Measurements from ENCODE around the gene AADACL3.
"Not testable (repeated sequence)": the region's sequence is repeated elsewhere in the genome, so short reads cannot be mapped to it uniquely, and the experiment has no call there.

AADACL3 gene, protein sequence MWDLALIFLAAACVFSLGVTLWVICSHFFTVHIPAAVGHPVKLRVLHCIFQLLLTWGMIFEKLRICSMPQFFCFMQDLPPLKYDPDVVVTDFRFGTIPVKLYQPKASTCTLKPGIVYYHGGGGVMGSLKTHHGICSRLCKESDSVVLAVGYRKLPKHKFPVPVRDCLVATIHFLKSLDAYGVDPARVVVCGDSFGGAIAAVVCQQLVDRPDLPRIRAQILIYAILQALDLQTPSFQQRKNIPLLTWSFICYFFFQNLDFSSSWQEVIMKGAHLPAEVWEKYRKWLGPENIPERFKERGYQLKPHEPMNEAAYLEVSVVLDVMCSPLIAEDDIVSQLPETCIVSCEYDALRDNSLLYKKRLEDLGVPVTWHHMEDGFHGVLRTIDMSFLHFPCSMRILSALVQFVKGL

DNA sequence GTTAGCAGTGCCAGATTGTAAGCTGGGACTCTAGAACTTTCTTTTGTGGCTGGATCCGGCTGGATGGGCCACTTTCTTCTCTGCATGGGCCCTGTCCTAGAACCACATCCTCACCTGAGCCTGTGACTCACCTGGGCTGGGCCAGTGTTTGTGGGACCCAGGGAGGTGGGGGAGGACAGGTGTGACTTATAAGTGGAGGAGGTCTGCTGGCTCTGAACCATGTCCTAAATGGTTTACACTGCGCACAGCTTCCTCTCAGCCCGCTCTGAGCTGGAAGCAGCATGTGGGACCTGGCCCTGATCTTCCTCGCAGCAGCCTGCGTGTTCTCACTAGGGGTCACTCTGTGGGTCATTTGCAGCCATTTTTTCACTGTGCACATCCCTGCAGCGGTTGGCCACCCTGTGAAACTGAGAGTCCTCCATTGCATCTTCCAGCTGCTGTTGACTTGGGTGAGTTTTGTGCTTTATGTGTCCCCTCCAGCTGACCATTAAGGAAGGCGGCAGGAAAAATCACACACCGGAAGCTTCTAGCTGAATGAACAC lies at the start of gene AADACL3:
Gene AADACL3, plus strand, starts transcription at position 215 of the 542 bp plus-strand sequence. Its CDS starts 67 bp downstream, at position 282.
- in situ Hi-C loops (cut with HindIII; ENCODE audit: low sequenced_read_pairs): no loop called here

DNA sequence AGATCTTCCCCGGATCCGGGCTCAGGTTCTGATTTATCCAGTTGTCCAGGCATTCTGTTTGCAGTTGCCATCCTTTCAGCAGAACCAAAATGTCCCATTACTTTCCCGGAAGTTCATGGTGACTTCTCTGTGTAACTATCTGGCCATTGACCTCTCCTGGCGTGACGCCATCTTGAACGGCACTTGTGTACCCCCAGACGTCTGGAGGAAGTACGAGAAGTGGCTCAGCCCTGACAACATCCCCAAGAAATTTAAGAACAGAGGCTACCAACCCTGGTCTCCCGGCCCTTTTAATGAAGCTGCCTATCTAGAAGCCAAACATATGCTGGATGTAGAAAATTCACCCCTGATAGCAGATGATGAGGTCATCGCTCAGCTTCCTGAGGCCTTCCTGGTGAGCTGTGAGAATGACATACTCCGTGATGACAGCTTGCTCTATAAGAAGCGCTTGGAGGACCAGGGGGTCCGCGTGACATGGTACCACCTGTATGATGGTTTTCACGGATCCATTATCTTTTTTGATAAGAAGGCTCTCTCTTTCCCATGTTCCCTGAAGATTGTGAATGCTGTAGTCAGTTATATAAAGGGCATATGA lies 49.7 kb upstream of the AADACL3 start:
- in situ Hi-C loops (cut with HindIII; ENCODE audit: low sequenced_read_pairs): no loop called here

DNA sequence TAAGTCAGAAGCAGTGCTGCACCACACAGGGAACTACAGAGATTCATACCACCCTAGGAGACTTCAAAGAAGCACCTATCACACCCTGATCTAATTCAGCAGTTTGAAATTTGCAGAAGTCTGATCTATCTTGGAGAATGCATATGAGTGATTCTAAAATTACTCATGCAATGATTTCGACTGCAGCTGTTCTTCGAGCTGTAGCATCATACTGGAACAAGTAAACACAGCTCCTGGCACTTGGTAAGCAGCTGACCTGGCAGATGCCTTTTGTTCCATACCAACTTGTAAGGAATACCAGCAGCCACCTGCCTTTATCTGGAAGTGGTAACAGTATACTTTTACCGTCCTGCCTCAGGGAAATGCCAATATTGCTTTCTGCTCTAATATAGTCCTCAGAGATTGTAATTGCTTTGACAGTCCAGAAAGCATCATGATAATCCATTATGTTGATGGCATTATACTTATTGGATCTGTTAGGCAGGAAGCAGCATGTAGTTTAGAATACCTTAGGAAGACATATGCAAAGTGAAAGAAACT lies 46.3 kb upstream of the AADACL3 start:
- in situ Hi-C loops (cut with HindIII; ENCODE audit: low sequenced_read_pairs): no loop called here

DNA sequence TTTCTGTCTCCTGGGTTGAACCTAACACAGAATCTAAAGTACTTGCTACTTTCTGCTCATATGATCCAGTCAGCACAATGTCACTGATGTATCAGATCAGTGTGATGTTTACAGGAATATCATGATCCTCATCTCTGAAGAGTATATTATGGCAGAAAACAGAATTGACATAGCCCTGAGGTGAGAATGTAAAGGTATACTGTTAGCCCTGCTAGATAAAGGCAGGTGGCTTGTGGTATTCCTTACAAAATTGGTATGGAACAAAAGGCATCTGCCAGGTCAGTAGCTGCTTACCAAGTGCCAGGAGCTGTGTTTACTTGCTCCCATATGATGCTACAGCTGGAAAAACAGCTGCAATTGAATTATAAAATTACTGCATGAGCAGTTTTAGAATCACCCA lies 41.6 kb upstream of the AADACL3 start:
- in situ Hi-C loops (cut with HindIII; ENCODE audit: low sequenced_read_pairs): no loop called here

DNA sequence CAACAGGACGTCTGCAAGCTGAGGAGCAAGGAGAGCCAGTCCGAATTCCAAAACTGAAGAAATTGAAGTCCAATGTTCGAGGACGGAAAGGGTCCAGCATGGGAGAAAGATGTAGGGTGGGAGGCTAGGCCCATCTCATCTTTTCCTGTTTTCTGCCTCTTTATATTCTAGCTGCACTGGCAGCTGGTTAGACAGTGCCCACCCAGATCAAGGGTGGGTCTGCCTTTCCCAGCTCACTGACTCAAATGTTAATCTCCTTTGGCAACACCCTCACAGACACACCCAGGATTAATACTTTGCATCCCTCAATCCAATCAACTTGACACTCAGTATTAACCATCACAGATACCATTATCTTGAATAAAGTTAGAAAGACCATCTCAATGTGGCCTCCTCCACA lies 39.8 kb upstream of the AADACL3 start:
- in situ Hi-C loops (cut with HindIII; ENCODE audit: low sequenced_read_pairs): not testable (repeated sequence)

DNA sequence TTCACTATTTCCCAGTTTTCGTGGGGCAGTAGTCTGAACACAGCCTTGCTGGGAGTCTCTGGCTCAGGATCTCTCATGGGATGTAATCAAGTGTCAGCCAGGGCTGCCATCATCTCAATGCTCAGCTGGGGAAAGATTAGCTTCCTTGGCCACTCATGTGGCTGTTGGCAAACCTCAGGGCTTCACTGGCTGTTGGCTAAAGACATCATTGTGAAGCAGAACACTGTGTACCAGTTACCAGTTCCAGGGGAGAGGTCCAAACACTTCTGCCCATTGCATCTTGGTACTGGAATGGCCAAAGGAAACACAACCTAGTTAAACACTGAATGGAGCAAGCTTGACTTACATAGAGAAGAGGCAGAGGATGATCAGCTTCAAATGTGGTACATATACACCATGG lies 38.3 kb upstream of the AADACL3 start:
- in situ Hi-C loops (cut with HindIII; ENCODE audit: low sequenced_read_pairs): no loop called here

DNA sequence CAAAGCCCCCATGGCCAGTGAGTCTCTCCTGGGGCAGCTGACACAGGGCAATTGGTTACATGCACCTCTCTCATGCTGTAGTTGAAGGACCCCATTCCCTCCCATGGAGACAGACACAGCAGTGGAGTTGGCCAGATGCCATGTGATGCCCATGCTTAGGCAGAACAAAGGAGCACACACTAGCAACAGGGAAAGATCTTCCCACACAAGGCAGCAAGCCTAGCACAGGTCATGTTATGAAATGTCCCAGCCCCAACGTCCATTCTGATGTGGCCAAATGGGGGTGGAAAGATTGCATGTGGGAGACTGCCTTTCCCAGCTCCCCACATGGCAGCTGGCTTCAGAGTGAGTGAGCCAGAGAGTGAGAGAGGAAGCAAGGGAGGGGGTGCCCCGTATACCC lies 37.6 kb upstream of the AADACL3 start:
- in situ Hi-C loops (cut with HindIII; ENCODE audit: low sequenced_read_pairs): no loop called here

DNA sequence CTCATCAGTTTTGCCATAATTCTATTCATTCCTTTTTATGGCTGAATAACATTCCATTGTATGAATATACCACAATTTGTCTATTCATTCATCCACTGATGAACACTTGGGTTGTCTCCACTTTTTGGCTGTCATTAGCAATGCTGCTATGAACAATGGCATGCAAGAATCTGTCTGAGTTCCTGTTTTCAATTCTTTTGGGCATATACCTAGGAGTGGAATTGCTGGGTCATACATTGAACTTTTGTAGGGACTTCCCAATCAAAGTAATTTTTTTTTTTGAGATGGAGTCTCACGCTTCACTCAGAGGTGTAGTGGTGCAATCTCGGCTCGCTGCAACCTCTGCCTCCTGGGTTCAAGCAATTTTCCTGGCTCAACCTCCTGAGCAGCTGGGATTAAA lies 37.1 kb upstream of the AADACL3 start:
- in situ Hi-C loops (cut with HindIII; ENCODE audit: low sequenced_read_pairs): no loop called here

DNA sequence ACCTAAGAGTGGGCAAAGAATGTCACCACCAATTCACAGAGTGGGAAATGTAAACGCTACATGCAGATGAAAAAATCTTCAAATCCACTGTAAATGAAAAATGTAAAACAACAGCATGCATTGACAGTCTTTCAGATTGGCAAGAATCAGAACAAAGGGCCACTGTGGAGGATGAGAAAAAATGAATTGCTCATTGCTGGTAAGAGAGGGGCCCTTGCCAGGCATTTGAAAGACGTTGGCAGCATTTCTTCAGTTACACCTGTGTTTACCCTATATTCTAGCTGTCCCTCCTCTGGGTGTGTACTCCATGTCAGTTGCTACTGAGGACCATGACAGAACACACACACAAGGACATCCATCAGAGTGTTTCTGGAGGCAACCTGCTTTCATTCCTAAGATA lies 25.8 kb upstream of the AADACL3 start:
- in situ Hi-C loops (cut with HindIII; ENCODE audit: low sequenced_read_pairs): no loop called here

DNA sequence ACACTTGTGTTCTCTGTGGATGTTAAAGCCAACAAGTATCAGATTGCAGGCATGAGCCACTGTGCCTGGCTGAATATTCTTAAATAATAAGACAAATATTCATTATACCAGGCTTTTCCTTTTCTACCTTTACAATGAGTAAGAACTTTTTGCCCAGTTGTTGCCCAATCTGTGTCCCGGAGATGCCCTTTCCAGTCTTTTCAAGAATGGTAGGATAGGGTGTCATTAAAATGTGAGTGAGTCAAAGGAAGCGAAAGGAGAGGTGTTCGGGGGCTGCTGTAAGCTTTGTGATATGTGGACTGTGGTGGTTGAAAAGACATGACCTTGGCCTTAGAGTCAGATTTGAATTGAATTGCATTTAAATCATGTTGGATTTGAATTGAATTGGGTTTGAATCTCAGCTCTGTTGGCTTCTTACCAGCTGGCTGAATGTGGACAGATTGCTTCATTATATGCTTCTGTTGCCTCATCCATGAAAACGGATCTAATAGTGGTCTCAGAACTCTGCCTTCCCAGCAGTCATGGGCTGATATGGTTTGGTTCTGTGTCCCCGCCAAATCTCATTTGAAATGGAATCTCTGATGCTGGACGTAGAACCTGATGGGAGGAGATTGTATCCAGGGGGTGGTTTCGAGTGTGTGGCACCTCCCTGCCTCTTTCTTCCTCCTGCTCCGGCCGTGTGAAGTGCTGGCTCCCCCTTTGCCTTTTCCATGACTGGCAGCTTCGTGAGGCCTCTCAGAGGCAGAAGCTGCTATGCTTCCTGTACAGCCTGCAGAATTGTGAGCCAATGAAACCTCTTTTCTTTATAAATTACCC lies 22.7 kb upstream of the AADACL3 start:
- in situ Hi-C loops (cut with HindIII; ENCODE audit: low sequenced_read_pairs): no loop called here

DNA sequence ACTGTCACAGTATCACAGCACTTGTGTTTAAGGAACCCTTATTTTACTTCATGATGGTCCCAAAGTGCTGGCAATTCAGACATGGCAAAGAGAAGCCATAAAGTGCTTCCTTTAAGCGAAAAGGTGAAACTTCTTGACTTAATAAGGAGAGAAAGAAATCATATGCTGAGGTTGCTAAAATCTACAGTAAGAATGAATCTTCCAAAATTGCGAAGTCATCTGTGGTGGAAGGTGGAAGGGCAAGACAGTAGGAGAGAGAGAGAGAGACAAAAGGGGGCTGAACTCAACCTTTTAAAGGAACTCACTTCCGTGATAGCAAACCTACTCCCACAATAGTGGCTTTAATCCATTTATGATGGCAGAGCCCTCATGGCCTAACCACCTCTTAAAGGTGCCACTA lies 19.3 kb upstream of the AADACL3 start:
- in situ Hi-C loops (cut with HindIII; ENCODE audit: low sequenced_read_pairs): no loop called here

DNA sequence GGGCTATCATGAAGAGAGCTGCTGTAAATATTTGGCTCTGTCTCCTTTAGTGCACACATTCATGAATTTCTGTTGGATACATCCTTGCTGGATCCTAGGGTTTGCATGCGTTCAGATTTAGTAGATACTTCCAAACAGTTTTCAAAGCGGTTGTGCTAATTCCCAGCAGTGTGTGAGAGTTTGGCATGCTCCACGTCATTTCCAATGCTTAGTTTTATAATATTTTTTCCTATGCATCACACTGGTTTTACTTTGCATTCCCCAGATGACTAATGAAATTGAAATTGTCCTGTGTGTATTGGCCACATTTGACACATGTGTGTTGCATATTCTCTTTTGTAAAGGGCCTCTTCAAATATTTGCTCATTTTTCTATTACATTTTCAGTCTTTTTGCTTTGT lies 18.5 kb upstream of the AADACL3 start:
- in situ Hi-C loops (cut with HindIII; ENCODE audit: low sequenced_read_pairs): no loop called here

DNA sequence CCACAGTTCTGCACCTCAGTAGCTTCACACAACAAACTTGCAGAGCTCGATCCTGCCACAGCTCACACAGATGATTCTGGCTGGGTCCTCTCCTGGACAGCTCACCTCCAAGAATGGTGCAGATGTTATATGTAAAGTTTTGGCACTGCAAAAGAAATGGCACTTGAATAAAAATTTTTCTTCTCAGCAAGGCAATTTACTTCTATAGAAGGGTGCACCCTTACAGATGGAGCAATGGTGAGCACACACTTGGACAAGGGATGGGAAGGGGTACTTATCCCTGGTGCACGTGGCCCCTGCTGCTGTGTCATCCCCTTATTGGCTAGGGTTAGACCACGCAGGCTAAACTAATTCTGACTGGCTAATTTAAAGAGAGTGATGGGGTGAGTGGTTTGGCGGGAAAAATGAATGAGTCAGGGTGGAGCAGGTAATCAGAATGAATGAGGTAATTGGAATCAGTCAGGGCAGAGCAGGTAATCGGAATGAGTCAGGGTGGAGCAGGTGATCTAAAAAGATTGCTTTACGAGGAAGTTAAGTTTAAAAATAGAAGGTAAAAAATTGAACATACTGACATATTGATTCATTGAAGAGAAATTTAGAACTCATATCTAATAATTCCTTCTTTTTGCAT lies 12.0 kb upstream of the AADACL3 start:
- in situ Hi-C loops (cut with HindIII; ENCODE audit: low sequenced_read_pairs): no loop called here

DNA sequence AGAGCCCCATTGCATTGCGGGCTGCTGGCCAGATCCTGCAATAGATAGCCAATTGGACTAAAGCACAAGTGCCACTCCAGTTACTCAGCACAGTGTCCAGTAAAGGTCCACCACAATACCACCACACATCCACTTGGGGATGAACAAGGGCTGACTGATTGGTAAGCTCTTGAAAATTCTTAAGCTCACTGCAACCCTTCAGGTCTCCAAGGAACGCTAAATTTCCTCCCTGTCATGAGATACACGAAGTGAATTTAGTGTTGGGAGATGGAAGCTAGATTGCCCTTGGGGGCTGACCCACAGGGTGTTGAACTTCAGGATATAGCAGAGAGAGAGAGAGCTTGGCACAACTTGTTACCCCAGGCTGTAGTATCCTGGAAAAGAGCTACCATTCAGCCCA lies 9.8 kb upstream of the AADACL3 start:
- in situ Hi-C loops (cut with HindIII; ENCODE audit: low sequenced_read_pairs): no loop called here

DNA sequence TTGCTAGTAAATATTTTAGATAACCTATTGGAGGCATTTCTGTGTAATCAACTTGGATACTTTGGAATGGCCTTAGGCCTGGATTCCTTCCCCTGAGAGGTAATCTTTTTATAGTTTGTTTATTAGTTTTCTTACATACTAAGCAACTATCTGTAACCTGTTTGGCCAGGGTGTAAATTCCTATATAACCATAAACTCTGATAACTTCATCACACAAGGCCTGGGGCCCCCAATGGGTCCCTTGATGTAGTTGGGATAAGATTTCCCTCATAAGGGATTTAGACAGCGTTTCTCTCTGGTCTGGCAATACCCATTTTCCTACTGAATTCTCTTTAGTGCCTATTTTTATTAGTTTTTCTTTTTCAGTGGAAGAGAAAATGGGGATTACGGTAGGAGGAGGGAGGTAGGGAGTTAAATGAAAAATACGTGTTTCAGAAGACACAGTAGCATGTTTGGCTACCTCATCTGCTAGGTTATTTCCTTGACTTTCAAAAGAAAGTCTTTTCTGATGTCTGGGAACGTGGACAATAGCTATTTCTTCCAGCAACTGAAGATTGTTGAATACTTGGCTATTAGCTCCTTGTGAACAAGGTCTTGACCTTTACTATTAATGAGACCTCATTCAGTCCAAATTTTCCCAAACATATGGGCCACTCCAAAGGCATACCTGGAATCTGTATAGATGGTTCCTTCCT lies 7.4 kb upstream of the AADACL3 start:
- in situ Hi-C loops (cut with HindIII; ENCODE audit: low sequenced_read_pairs): no loop called here

DNA sequence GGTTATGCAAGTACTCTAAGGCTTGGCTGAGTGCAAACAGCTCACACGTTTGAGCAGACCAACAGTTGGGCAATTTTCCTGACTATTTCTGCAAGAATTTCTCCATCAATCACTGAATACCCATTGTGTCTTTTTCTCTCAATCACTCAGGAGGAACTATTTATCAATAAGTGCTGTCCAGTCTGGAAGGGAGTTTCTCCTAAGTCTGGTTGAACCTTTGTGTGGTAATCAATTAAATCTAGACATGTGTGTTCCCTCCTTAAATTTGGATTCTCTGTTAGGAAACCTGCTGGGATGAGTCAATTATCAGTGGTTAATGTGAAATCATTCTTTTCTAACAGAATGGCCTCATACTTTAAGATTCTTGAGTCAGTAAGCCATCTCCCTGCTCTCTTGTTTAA lies 6.8 kb upstream of the AADACL3 start:
- in situ Hi-C loops (cut with HindIII; ENCODE audit: low sequenced_read_pairs): no loop called here

DNA sequence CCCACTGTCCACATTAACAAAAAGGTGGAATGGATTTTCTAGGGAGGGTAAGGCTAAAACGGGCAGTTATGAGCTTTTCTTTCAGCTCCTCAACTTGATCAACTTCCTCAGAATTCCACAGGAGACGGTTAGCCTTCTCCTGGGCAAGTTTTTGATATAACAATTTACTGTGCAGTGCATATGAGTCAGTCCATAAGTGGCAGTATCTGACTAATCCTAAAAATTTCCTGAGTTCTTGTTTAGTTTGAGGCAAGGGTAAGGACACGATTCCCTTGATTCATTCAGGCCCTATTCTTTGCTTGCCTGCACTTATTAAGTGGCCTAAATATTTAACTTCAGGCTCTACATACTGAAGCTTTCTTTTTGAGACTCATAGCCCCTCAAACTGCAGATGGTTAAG lies 6.2 kb upstream of the AADACL3 start:
- in situ Hi-C loops (cut with HindIII; ENCODE audit: low sequenced_read_pairs): no loop called here

DNA sequence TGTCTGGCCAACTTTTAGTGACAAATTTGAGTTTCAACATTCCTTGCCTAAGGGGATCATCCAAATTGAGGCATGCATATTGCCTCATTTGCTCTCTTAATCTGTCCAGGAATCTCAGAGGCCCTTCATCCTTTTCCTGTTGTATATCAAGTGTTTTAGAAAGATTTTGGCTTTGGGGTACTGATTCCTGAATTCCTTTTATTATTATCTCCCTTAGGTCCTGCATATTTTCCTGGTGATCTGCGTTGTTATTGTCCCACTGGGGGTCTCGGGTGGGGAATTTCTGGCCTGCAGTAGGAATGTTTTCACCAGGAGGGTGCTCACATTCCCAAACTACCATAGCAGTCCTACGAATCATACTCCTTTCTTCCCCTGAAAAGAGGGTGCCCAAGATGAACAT lies 4.4 kb upstream of the AADACL3 start:
- in situ Hi-C loops (cut with HindIII; ENCODE audit: low sequenced_read_pairs): no loop called here

DNA sequence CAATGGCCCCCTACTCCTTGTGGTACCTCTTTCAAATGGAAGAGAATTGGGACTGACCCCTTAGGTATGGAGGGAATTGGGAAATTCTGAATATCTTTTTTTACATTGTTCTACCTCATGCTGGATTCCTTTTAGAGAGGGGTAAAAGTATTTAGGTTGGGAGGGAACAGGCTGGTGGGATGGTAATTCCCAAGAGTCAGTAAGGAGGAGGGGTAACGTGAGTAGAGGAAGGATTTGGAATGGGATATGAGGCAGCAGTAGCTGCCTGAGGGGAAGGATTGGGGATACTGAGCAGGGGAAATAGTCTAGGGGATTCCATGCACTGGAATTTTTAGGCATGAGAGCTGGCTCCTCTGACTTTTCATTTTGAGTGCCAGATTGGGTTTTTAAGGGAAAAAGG lies 3.8 kb upstream of the AADACL3 start:
- in situ Hi-C loops (cut with HindIII; ENCODE audit: low sequenced_read_pairs): no loop called here

DNA sequence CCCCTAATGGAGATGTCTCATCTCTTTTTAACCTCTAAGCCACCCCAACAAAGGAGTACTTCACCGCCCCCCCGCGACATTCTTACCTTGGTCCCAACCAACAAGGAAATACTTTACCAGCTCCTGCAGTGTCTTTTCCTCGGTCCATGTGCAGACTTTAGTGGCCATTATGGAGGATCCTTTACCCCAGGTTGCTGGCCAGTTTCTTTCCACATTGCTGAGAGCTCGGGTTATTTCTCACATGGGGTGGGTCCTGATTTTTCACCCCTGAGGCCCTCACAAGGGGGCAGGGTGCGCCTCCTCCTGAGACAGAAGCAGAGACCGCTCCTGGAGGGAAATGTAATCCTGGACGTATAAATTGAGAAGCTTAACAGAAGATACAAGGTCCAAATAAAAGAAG lies 3.0 kb upstream of the AADACL3 start:
- in situ Hi-C loops (cut with HindIII; ENCODE audit: low sequenced_read_pairs): no loop called here
